ENCODE data around the gene RNF103. TPM values are rescaled to one million over a fixed set of nuclear protein-coding genes. Genes with fewer than 3 reads are reported as not detected.

The RNF103 gene
- total and polyA plus RNA-seq, 2 of the 13 experiments (the other 11 are each of a cell fraction or from before 2014, with no cell fraction given) = 19.8 to 21.1 TPM

- no peaks in the 10 kb centered on the region for H3K79me2 ChIP-seq (ENCODE audit: insufficient read depth, low read length)
- peak; percentile 9 for ATAC-seq
- no peak for FAIRE-seq
- POLR2A ChIA-PET = interaction anchor here (1.0 to 2.6 kb wide), 7 partner anchors 10 to 193 kb away, joined by 3 to 14 read pairs (median 5); no protein-coding TSS in a partner anchor
- H3K27me3 ChIP-seq (ENCODE audit: control insufficient read depth in 1 of 2, insufficient read depth in 2 of 2, low read length in 2 of 2) = no peaks in the 10 kb centered on the region
- no peak for DNase-seq (ENCODE audit: low spot score)
- H2AFZ ChIP-seq (ENCODE audit: low read length) = no peak overlapping the region
- H4K20me1 ChIP-seq (ENCODE audit: insufficient read depth, low read length) = no peaks in the 10 kb centered on the region
- H3K4me2 ChIP-seq (ENCODE audit: low read depth, low read length) = peak overlapping the region; percentile 81
- CTCF ChIA-PET (ENCODE audit: low intra/inter-chr PET ratio, low total read pairs) = no interaction called here
- intact Hi-C loops (cut with micrococcal nuclease; ENCODE audit: unreplicated experiment) = no loop called here
- H3K9ac ChIP-seq (ENCODE audit: insufficient read depth, low read depth, low read length) = peak overlapping the region; percentile 32; the same call in 1 of the 2 replicates
- peak overlapping the region; percentile 67 for H3K27ac ChIP-seq (ENCODE audit: extremely low read length, insufficient read depth, low read length)
- WGBS (ENCODE audit: low lambda C conversion rate) = 48% methylated on average over 5 of the region's 5 CpGs
- H3K36me3 ChIP-seq (replicated peaks in 1 of 2; ENCODE audit: control insufficient read depth in 1 of 2, insufficient read depth in 2 of 2, low read length in 2 of 2) = no peaks in the 10 kb centered on the region
- BruUV-seq (replicated peaks) = no TSS peak
- H3K9me3 ChIP-seq (ENCODE audit: low read length) = no peaks in the 10 kb centered on the region
- peak overlapping the region in 2 of 3 experiments; percentile 36 to 51; a peak in 3 of 6 replicates for H3K4me3 ChIP-seq (replicated peaks in 1 of 3; ENCODE audit: insufficient read depth in 1 of 3, low read depth in 2 of 3, low read length in 3 of 3)
- H3K4me1 ChIP-seq (ENCODE audit: insufficient read depth, low read length) = peaks cover 85% of the 10 kb centered on the region
- in situ Hi-C loops (cut with HindIII; ENCODE audit: extremely low pct_ligation_motif_present, low pct_unique_long_range_greater_than_20kb) = no loop called here
- TF ChIP-seq ZNF280B (CRISPR knock-in tag; IDR thresholded peaks at IDR 0.05; ENCODE audit: borderline replicate concordance) = 0 out of 2 replicates have a peak, but pooled peaks have one; percentile 46
- TF ChIP-seq TP53 (CRISPR knock-in tag; conservative IDR thresholded peaks at IDR 0.05) = no peak
- TF ChIP-seq ZFP91 (CRISPR knock-in tag; IDR thresholded peaks at IDR 0.05; ENCODE audit: borderline replicate concordance) = peak; percentile 52; the same call in 1 of the 2 replicates
- 0 out of 2 replicates have a peak, but pooled peaks have one; percentile 22 for TF ChIP-seq DZIP1 (CRISPR knock-in tag; IDR thresholded peaks at IDR 0.05)
- peak; percentile 72 for TF ChIP-seq ZNF501 (CRISPR knock-in tag; IDR thresholded peaks at IDR 0.05)
- peak; percentile 80; the same call in 1 of the 2 replicates for TF ChIP-seq ZNF572 (CRISPR knock-in tag; IDR thresholded peaks at IDR 0.05)
- TF ChIP-seq HNRNPLL (IDR thresholded peaks at IDR 0.05; ENCODE audit: low read depth, low read length, poor library complexity, severe bottlenecking) = no peak
- TF ChIP-seq NAIF1 (CRISPR knock-in tag; IDR thresholded peaks at IDR 0.05; ENCODE audit: borderline replicate concordance) = no peak
- TF ChIP-seq ZNF687 (CRISPR knock-in tag; IDR thresholded peaks at IDR 0.05) = peak; percentile 68
- no peak for TF ChIP-seq ATF7-NPFF (CRISPR knock-in tag; IDR thresholded peaks at IDR 0.05; ENCODE audit: low read depth)
- 0 out of 2 replicates have a peak, but pooled peaks have one; percentile 20 for TF ChIP-seq MAX (IDR thresholded peaks at IDR 0.05)
- 0 out of 2 replicates have a peak, but pooled peaks have one; percentile 40 for TF ChIP-seq ZNF891 (CRISPR knock-in tag; IDR thresholded peaks at IDR 0.05)
- TF ChIP-seq PHF8 (CRISPR knock-in tag; IDR thresholded peaks at IDR 0.05) = 0 out of 2 replicates have a peak, but pooled peaks have one; percentile 12
Measured at GRCh38 chr2:86633155-86633651, 9.5 kb upstream of the RNF103 start.

Data from HepG2 (cell line).